Measurements from ENCODE around the gene LOXL1.

Gene LOXL1, protein sequence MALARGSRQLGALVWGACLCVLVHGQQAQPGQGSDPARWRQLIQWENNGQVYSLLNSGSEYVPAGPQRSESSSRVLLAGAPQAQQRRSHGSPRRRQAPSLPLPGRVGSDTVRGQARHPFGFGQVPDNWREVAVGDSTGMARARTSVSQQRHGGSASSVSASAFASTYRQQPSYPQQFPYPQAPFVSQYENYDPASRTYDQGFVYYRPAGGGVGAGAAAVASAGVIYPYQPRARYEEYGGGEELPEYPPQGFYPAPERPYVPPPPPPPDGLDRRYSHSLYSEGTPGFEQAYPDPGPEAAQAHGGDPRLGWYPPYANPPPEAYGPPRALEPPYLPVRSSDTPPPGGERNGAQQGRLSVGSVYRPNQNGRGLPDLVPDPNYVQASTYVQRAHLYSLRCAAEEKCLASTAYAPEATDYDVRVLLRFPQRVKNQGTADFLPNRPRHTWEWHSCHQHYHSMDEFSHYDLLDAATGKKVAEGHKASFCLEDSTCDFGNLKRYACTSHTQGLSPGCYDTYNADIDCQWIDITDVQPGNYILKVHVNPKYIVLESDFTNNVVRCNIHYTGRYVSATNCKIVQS

DNA sequence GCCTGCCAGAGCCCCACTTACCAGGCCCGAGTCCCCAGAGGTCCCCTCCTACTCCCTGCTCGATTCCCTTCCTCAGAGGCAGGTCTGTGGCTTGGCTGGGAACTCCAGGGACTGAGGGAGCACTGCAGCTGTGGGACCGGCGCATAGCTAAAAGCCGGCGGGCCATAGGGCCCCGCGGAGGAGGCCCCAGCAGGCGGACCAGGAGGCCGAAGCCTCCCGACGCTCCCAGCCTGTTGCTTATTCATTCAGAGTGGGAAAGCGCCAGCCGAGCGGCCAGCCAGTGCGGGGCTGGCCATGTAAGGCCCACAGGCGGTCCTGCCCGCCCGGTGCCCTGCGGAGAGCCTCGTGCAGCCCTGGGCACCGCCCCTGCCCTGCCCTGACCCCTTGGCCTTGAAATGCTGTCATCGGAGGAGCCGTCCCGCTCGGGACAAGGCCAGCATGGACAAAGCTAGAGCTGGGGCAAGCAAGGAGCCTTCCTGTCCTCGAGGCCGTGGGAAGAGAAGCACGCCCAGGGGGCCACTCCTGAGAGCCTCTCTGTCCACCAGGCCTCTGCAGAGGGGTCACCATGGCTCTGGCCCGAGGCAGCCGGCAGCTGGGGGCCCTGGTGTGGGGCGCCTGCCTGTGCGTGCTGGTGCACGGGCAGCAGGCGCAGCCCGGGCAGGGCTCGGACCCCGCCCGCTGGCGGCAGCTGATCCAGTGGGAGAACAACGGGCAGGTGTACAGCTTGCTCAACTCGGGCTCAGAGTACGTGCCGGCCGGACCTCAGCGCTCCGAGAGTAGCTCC is at the start of gene LOXL1:
LOXL1 (plus strand) TSS at position 244 of the 784 bp plus-strand sequence; CDS start at position 566, 322 bp downstream.
- Mint-ChIP-seq H3K27me3 (peaks cover 64% of the 10 kb centered on the region), H3K27ac (no peak within 1 kb of the TSS), H3K36me3 (ENCODE audit: low read depth) (no peaks in the 10 kb centered on the region), H3K4me1 (ENCODE audit: low read depth) (peaks cover 53% of the 10 kb centered on the region), H3K4me3 (peak within 1 kb of the TSS; percentile 60), H3K9me3 (no peaks in the 10 kb centered on the region)
- intact Hi-C loops (cut with micrococcal nuclease) = no loop called here

DNA sequence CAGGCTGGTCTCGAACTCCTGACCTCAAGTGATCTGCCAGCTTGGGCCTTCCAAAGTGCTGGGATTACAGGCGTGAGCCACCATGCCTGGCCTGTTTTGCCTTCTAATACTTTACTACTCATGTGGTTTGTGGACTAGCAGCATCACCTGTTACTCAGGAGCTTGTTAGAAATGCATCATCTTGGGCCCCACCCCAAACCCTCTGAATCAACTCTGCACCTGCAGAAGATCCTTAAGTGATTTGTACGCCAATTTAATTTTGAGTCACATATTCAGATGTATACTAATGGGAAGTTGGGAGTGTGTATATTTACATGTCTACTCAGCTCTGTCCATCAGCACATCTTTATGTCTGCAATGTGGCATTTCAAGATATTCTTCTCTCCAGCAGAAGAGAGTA is 46.8 kb upstream of the LOXL1 start:
- H3K27ac Mint-ChIP-seq = no peak overlapping the region
- H3K9me3 Mint-ChIP-seq = no peaks in the 10 kb centered on the region
- peaks cover 5% of the 10 kb centered on the region for H3K4me1 Mint-ChIP-seq (ENCODE audit: low read depth)
- intact Hi-C loops (cut with micrococcal nuclease) = no loop called here
- H3K27me3 Mint-ChIP-seq = peaks cover 8% of the 10 kb centered on the region
- no peak overlapping the region for H3K4me3 Mint-ChIP-seq
- no peaks in the 10 kb centered on the region for H3K36me3 Mint-ChIP-seq (ENCODE audit: low read depth)

DNA sequence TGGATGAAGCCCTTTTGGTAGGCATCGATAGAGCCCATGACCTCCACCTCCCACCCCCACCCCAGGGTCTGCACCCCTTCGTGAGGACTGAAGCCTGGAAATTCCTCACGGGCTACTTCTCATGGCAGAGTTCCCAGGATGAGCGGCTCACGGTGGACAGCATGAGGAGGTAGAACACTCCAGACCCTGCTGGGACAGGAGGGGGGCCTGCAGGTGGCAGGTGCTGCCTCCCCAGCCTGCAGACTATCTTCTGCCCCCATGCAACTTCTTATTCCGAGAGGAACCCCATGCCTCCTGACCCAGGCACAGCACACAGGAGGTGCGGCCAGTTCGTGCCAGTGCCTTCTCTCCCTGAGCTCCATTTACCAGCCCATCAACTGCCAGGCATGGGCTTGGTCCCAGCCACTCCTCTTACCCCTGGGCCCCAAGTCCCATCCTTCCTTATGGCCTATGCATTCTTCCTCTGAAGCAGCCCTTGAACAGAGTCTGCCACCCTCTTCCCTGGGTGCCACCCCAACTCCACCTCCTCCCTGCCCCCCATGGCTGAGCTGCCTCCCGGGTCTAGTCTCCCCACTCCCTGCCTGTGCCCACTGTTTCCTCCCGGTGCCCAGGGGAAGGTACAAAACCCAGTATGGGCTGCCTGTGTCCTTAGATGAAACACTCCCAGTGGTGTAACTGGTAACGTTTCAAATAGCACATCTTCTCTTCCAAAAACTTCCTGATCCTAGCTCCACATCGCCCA is 44.5 kb upstream of the LOXL1 start:
- intact Hi-C loops (cut with micrococcal nuclease) = no loop called here
- Mint-ChIP-seq H3K4me1 (ENCODE audit: low read depth) (no peaks in the 10 kb centered on the region), H3K36me3 (ENCODE audit: low read depth) (no peaks in the 10 kb centered on the region), H3K9me3 (no peaks in the 10 kb centered on the region), H3K27me3 (peaks cover 2% of the 10 kb centered on the region), H3K27ac (no peak overlapping the region), H3K4me3 (no peak overlapping the region)

DNA sequence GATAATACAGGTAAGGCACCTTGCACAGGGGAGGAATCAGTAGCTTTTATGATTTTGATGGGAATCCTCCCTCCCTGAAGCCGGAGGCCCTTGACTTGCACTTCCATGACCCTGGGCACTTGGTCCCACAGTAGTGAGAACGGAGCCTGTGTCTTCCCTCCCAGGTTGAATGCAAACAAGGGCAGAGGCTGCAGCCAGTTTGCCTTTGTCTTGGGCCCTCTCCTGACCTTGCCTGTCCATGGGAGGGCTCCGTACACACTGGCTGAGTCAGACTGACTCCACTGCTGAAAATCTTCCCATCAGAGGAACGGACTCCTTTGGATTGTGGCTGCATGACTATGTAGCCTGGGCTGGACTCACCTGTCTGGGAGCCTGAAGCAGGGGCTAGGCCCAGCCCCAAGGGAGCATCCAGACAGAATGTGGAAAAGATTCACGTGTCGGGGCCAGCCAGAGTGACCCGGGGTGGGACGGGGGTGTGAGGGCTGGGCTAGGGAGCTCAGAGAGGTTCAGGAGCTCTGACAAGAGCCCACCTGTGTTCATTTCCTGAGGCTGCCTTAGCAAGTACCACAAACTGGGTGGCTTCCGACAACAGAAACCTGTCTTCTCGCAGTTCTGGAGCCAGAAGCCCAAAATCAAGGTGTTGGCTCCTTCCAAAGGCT is 43.4 kb upstream of the LOXL1 start:
- intact Hi-C loops (cut with micrococcal nuclease) = no loop called here
- H3K9me3 Mint-ChIP-seq = no peaks in the 10 kb centered on the region
- no peaks in the 10 kb centered on the region for H3K4me1 Mint-ChIP-seq (ENCODE audit: low read depth)
- H3K27me3 Mint-ChIP-seq = peaks cover 2% of the 10 kb centered on the region
- no peak overlapping the region for H3K27ac Mint-ChIP-seq
- H3K36me3 Mint-ChIP-seq (ENCODE audit: low read depth) = no peaks in the 10 kb centered on the region
- no peak overlapping the region for H3K4me3 Mint-ChIP-seq

DNA sequence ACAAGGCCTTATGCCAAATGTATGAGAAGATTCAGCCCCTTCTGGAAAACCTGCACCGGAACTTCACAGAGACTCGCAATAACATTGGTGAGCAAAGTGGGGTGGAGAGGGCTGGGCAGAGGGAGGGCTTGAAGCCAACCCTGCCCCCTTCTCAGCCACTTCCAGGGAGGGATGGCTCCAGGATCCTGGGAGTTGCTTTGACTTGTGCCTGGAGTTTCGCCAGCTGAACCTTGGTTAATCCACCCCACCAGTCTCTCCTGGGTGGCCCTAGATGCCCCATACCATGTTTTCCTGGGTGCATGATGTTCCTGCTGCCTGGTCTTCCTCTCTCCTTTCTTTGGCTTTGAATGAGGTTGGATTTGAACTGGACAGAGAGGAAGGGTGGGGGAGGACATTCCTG is 42.1 kb upstream of the LOXL1 start:
- Mint-ChIP-seq H3K27ac (no peak overlapping the region), H3K9me3 (no peaks in the 10 kb centered on the region), H3K36me3 (ENCODE audit: low read depth) (no peaks in the 10 kb centered on the region), H3K4me1 (ENCODE audit: low read depth) (no peaks in the 10 kb centered on the region), H3K4me3 (no peak overlapping the region), H3K27me3 (peaks cover 7% of the 10 kb centered on the region)
- intact Hi-C loops (cut with micrococcal nuclease) = no loop called here

DNA sequence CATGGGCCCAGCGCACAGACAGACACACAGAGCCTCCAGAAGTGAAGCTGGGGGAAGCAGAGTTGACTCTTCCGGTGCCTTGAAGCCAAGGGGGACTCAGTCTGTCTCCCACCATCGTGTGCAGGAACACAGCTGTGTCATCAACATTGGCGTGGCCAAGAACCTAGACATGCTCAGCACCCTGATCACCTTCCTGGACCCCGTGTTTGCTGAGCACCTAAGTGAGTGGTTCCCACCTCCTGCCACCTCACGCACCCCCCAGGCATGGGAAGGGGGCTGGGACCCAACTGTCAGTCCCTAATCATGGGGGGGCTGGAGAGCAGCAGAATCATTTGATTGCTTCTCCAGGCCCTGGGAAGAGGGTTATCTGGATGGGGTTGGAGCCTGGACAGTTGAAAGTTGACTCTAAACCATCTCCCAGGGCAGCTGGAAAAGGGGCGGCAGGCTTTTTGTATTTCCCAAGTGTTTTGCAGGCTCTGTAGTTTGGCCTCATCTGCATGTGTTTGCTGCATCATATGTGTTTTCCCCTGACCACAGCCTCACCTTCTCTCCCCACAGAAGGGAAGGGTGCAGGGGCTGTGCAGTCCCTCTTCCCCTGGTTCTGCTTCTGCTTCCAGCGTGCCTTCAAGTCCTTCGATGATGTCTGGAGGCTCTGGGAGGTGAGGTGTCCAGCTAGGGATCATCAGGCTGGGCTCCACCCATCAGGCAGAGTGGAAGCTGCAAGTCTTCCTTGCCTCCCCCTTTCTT is 40.1 kb upstream of the LOXL1 start:
- intact Hi-C loops (cut with micrococcal nuclease) = no loop called here
- H3K27me3 Mint-ChIP-seq = peaks cover 11% of the 10 kb centered on the region
- no peak overlapping the region for H3K27ac Mint-ChIP-seq
- H3K36me3 Mint-ChIP-seq (ENCODE audit: low read depth) = no peaks in the 10 kb centered on the region
- no peak overlapping the region for H3K4me3 Mint-ChIP-seq
- no peaks in the 10 kb centered on the region for H3K9me3 Mint-ChIP-seq
- H3K4me1 Mint-ChIP-seq (ENCODE audit: low read depth) = no peaks in the 10 kb centered on the region

DNA sequence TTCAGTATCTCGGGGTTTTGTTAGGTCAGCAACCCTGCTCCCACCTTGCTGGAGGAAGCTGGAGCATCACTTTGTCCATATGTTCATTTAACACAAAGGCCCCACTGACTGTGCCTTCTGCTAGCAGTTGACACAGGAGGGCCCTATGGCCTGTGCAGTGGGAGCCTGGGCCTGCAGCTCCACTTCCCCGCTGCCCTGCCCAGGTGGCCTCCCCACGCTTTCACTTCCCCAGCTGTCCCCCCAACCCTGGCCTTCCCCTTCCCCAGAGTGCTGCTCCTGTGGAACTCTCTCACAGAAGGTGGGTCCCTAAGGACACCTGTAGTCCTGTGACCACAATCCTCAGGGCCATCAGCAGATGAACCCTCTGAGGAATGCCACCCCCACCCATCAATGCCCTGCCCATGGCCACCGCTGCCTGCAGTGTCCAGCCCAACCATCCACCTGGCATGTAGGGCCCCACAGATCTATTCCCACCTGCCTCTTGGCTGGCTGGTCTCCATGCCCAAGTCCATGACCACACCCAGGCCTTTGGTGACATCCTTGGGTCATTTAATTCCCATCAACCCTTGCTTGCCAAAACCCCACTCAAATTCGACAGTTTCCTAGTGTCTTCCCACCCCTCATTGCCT is 39.4 kb upstream of the LOXL1 start:
- no peak overlapping the region for H3K27ac Mint-ChIP-seq
- no peaks in the 10 kb centered on the region for H3K36me3 Mint-ChIP-seq (ENCODE audit: low read depth)
- intact Hi-C loops (cut with micrococcal nuclease) = no loop called here
- H3K27me3 Mint-ChIP-seq = peaks cover 11% of the 10 kb centered on the region
- no peaks in the 10 kb centered on the region for H3K4me1 Mint-ChIP-seq (ENCODE audit: low read depth)
- no peak overlapping the region for H3K4me3 Mint-ChIP-seq
- no peaks in the 10 kb centered on the region for H3K9me3 Mint-ChIP-seq

DNA sequence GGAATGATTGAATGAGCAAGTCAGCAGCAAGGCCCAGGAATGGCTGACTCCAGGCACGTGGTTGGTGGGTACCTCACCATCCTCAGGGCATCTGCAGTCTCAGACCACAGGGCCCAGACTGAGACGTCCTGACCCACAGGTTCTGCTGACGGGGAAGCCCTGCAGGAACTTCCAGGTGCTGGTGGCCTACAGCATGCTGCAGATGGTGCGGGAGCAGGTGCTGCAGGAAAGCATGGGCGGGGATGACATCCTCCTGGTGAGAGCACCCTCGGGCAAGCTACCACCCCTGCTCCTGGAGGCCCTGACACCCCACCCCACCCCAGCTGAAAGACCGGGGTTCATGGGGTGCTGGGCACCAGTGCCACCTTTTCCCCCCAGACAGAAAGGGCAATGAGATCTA is 38.8 kb upstream of the LOXL1 start:
- H3K27me3 Mint-ChIP-seq = peaks cover 11% of the 10 kb centered on the region
- H3K36me3 Mint-ChIP-seq (ENCODE audit: low read depth) = no peaks in the 10 kb centered on the region
- H3K4me3 Mint-ChIP-seq = no peak overlapping the region
- intact Hi-C loops (cut with micrococcal nuclease) = no loop called here
- H3K9me3 Mint-ChIP-seq = no peaks in the 10 kb centered on the region
- H3K4me1 Mint-ChIP-seq (ENCODE audit: low read depth) = no peaks in the 10 kb centered on the region
- no peak overlapping the region for H3K27ac Mint-ChIP-seq

DNA sequence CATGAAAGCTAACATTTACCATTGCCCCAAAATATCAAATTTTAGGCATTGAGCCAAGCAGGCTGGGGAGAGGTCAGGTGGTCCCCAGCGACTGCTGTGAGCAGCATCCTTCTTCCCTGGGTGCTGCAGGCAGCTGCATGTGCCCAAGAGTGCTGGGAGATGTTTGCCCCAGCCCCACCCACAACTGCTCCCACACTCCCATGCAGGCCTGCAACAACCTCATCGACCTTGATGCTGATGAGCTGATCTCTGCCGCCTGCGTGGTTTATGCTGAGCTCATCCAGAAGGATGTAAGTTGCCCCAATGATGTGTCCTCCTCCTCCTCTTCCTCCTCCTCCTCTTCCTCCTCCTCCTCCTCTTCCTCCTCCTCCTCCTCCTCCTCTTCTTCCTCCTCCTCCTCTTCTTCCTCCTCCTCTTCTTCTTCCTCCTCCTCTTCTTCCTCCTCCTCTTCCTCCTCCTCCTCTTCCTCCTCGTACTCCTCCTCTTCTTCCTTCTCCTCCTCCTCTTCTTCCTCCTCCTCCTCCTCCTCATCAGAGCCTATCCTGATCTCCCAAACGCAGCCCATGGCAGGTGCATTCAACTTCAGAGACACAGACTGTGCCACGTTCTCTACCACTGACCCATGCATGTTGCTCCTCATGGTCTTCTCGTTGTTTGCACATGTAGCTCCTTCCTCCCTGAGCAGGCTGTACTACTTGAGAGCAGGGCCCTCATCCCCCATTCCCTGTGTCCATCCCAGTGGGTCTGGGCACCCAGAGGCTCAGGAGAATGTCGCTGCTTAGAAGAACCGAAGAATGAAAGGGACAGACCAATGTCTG is 37.8 kb upstream of the LOXL1 start:
- Mint-ChIP-seq H3K36me3 (ENCODE audit: low read depth) (no peaks in the 10 kb centered on the region), H3K27me3 (peaks cover 11% of the 10 kb centered on the region), H3K9me3 (no peaks in the 10 kb centered on the region), H3K4me1 (ENCODE audit: low read depth) (no peaks in the 10 kb centered on the region), H3K27ac (no peak overlapping the region), H3K4me3 (no peak overlapping the region)
- intact Hi-C loops (cut with micrococcal nuclease) = no loop called here

DNA sequence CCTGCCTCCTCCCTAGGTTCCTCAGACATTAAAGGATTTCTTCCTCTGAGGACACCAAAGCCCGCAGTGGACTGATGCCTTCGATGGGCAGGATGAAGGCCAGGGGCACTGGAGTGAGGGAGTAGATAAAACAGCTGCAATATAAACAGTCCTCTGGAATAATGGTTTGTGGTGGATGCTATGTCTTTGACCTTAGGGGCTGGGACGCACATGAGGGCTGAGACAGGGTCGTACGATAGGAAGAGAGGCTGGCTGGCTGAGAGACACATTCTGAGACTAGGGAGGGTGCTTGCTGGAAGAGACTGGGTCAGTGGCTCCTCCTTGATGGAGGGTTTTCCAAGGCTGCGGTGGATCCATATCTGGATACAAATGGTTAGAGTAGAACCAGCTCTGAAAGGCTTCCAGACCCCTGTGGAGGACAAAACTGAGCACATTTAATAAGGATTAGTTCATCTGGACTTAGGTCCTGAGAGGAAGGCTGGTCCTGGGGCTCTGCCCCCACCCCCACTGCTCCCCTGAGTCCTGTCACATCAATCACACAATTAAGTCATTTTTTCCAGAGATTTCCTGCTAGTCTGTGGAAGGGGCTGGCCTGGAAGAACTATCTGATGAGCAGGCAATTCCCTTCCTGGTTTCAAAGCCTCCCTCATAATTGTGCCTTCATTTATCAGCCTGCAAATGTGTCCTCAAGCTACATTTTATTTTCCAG is 37.1 kb upstream of the LOXL1 start:
- no peak overlapping the region for H3K27ac Mint-ChIP-seq
- H3K4me3 Mint-ChIP-seq = no peak overlapping the region
- no peaks in the 10 kb centered on the region for H3K36me3 Mint-ChIP-seq (ENCODE audit: low read depth)
- peaks cover 11% of the 10 kb centered on the region for H3K27me3 Mint-ChIP-seq
- intact Hi-C loops (cut with micrococcal nuclease) = no loop called here
- no peaks in the 10 kb centered on the region for H3K4me1 Mint-ChIP-seq (ENCODE audit: low read depth)
- H3K9me3 Mint-ChIP-seq = no peaks in the 10 kb centered on the region

DNA sequence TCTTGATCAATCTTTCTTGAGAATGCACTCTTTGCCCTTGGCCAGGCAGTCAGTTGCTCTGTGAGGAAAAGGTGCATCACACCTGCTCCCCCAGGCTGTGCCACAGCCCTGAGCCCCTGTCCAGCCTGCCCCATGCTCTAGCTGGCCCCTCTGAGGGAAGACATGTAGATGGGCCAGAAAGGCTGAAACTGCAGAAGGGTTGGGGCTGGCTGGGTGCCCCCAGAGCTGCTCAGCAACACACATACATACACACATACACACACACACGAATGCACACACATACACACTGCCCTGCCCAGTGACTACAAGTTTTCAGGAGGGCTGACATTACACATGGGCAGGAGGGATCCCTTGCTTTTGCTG is 36.5 kb upstream of the LOXL1 start:
- H3K27me3 Mint-ChIP-seq = peaks cover 13% of the 10 kb centered on the region
- no peaks in the 10 kb centered on the region for H3K36me3 Mint-ChIP-seq (ENCODE audit: low read depth)
- intact Hi-C loops (cut with micrococcal nuclease) = no loop called here
- no peak overlapping the region for H3K4me3 Mint-ChIP-seq
- no peak overlapping the region for H3K27ac Mint-ChIP-seq
- H3K4me1 Mint-ChIP-seq (ENCODE audit: low read depth) = no peaks in the 10 kb centered on the region
- H3K9me3 Mint-ChIP-seq = no peaks in the 10 kb centered on the region

Data from dendritic cell treated with granulocyte-macrophage colony-stimulating factor and Interleukin-4, amounts not matched to agents 40 ng/mL and 50 ng/mL, for 4 days (primary cell).